Activated CD8-positive, alpha-beta memory T cell treated with anti-CD3 and anti-CD28 coated beads, Interleukin-2, amount 50 U/mL, for 48 hours (primary cell): ENCODE measurements around the gene RTL5.
"Not testable (repeated sequence)": the region's sequence is repeated elsewhere in the genome, so short reads cannot be mapped to it uniquely, and the experiment has no call there.

ENCODE experiments used
- DNase-seq: peaks from one replicate; pipeline ENCODE4 v3.0.0-alpha.2; 2020

Gene RTL5

DNA sequence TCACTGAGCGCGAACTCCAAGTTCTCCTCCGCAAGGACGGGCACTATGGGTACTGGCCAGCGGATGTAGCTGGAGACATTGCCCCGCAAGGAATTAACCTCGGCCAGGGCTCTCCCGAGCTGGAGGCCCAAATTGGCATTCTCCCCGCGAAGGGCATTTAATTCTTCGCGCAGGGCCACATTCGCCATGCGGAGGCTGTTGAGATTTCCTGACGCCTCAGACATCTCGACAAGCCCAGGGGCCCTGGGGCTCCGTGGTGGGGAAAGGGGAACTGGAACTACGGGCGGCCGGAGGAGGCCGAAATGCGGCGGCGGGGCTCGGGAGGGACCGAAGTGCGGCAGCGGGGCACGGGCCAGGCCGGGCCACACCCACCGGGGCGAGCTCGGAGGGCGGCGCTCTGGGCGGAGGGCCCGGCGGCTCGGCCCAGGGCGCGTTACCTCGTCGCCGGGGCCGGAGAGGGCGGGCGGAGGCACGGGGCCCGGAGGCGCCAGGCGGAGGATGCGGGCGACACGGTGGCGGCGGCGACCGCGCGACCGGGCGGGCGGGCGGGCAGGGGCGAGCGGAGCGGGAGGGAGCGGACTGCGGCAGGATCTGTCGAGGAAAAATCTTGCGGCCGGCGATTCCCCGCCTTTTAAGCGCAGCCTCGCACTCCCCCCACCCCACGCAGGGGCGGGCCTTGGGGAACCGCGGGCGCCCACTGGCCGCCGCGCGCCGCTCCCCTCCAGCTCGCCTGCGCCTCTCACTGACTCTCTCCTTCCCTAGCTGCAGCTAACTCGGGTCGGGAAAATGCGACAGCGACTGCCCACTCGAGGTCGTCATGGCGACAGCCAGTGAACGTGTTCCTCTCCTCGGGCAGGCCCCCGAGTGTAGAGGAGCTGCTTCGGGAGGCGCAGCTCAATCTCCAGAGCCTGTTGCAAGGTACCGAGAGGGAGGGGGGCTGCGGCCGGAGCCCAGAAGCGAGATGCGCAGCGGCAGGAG is at the start of gene RTL5:
RTL5 (minus strand) TSS at position 599 of the 978 bp plus-strand sequence.
- DNase-seq: peak; percentile 66

DNA sequence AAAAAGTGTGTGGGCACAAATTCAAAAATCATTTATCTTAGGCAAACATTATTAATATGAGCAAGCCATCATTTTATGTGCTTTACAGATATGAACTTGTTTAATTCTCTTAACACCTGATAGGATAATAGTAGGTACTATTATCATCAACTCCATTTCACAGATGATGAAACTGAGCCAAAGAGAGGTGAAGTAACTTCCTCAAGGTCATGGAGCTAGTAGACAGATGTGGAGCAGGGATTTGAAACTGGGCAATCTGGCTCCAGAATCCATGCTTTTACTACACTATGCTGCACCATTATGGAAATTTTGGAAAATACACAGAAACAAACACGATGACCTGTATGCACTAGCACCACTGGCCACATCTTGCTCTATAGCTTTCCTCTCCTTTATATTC is 48.8 kb upstream of the RTL5 start:
- no peak for DNase-seq

DNA sequence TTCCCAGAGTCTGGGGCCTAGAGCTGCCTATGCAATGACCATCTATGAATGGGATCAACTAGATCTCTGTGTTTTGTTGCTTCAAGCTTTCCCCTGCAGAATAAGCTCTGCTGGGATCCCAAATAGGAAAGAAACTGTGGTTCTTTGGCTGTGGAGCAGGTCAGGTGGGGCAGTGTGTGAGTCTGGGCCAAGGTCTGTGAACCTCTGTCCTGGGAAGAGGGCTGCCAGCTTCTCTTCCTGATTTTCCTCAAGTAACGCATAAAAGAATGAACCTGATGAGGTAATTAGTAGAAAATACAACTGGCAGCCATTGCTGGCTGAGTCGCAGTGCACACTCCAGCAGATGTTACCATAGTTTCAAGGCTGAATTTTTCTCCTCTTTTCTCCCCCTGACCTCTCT is 45.3 kb upstream of the RTL5 start:
- DNase-seq: no peak

DNA sequence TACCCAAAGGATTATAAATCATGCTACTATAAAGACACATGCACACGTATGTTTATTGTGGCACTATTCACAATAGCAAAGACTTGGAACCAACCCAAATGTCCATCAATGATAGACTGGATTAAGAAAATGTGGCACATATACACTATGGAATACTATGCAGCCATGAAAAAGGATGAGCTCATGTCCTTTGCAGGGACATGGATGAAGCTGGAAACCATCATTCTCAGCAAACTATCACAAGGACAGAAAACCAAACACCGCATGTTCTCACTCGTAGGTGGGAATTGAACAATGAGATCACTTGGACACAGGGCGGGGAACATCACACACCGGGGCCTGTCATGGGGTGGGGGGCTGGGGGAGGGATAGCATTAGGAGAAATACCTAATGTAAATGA is 44.6 kb upstream of the RTL5 start:
- not testable (repeated sequence) for DNase-seq

DNA sequence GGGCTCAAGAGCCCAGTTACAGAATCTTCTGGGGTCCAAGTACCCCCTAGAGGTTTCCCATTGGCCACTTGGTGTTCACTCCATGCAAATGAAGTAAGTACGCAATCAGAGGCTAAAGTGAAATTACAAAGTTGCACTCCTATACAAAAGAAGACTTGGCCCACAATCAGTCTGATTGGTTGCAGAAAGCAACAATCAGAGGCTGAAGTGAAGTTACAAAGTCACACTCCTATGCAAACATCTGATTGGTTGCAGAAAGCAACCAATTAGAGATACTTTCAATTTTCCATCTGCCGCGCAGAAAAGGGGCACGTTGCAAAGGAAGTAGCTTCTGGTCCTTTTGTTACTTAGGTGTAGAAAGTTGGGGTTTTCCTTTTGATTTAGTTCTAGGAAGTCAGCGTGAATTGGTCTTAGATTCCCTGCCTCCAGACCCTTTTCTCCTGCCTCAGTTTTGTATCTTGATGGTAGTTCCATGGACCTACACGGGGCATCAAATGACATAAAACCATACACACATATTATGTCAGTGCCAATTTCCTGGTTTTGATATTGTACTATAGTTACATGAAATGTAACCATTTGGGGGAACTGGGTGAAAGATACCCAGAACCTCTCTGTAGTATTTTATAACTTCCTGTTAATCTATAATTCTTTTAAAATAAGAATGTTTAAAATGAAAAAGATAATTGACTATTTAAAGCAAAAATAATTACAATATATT is 37.5 kb upstream of the RTL5 start:
- DNase-seq: no peak

DNA sequence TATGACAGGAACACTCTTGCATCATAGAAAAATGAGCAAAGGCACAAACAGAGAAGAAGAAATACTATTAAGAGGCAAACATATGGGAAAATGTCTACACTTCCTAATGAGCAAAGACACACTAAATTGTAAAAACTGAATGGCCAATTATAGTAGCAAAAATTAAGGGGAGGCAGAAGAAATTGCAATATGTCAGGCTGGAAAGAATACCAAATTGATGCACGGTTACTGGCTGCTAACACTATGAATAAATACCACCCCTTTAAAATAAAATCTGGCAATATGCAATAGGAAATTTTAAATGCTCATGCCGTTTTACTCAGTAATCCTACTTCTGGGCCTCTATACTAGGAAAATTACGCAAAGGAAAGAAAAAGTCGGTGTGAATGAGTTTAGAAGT is 33.8 kb upstream of the RTL5 start:
- no peak for DNase-seq

DNA sequence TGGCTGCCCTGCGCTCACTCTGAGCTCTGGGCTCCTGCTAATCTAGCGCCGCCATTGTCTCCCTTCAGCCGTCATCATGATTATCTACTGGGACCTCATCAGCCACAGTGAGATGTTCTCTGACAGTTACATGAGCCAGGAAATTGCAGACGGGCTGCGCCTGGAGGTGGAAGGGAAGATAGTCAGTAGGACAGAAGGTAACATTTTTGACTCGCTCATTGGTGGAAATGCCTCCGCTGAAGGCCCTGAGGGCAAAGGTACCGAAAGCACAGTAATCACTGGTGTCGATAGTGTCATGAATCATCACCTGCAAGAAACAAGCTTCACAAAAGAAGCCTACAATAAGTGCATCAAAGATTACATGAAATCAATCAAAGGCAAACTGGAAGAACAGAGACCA is 28.1 kb upstream of the RTL5 start:
- no peak for DNase-seq

DNA sequence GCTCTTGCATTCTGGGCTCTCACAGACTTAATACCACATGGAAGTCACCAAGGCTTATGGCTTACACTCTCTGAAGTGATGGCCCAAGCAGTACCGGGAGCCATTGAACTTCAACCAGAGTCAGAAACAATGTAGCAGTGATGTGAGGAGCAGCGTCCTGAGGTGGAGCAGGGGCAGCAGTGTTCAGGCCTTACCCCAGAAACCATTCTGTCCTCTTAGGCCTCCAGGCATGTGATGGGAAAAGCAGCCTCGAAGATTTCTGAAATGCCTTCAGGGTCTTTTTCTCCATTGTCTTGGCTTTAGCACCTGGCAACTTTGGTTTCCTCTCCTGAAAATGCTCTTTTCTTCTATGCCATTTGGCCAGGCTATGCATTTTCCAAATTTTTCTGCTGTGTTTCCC is 27.1 kb upstream of the RTL5 start:
- DNase-seq: no peak

DNA sequence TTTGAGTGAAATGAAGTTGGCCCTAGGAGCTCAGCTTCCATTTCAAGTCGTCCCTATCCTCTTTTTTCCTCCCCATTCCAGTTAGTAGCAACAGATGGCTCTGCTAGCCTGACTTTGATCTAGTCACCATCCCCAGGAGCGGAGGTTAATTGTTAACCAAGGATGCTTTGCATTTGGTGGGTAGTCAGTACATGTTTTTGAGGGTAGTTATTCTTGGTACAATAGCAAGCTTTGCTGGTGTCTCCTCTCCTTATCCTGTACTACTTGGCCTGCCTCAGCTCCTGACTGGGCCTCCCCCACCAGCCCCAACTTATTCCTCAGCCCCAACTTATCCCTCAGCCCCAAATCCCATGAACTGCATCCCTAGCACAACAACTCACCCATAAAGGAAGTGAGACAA is 14.8 kb upstream of the RTL5 start:
- no peak for DNase-seq

DNA sequence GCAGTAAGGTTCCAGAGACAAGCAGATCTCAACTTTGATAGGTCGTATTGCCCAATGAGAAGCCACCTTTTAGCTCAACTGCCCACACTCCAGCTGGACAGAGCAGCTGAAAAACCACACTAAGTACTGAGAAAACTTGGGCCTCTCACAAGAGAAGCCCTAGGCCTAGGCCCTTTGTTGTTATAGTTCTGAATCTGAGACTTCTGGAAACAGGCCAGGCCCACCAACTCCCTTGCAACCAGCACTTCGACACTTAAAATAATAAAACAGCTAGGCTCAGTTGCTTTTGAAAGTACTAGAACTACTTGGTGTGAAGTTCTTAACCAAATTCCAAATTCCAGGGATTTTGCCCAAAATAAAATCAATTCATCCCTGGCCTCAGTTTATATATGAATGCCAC is 13.5 kb upstream of the RTL5 start:
- DNase-seq: no peak

DNA sequence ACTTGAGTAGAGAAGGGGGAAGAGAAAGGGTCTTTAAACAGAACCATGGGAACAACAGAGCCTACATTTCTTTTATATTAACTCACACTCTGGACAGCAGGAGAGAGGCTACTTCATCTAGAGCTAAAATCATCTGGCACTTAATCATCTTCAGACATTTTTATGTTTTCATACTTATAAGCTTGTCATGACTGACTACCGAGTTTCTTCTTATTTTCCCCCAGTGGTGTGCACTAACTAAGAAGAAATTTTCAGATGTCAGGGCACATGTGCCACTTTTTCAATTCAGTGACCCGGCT is 11.8 kb upstream of the RTL5 start:
- no peak for DNase-seq

DNA sequence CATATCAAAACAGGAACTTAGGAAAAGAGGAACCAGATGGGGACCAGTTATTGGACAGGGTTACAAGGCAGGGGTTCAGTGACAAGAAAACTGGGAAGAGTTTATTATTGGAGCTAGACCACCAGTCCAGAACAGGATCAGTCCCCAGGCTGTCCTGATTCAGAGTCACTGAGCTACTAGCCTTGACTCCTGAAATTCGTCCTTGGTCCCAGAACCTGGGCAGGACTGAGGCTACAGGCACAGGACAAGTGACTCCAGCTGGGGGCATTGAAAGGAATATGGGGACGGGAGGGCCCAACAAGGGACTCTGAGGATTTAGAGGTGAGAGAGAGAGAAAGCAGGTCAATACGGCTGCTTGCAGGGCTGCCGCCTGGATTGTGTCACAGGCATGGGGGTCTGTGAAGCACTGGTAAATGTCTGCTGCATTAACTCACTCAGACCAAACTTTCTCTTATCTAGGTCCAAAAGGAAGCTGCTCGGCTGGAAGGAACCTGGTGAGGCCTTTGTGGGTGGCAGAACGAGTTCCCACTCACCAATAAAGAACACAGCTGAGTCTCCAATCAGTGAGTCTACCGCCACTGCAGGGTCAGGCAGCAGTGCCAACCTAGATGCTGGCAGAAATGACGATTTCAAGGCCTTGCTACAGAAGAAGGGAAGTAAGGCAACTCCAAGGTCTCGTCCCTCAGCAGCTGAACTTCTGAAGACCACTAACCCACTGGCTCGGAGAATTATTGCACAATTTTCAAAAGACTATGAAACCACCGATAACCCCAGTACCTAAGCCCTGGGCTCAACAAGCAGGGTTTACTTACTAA is 11.3 kb upstream of the RTL5 start:
- DNase-seq: no peak

DNA sequence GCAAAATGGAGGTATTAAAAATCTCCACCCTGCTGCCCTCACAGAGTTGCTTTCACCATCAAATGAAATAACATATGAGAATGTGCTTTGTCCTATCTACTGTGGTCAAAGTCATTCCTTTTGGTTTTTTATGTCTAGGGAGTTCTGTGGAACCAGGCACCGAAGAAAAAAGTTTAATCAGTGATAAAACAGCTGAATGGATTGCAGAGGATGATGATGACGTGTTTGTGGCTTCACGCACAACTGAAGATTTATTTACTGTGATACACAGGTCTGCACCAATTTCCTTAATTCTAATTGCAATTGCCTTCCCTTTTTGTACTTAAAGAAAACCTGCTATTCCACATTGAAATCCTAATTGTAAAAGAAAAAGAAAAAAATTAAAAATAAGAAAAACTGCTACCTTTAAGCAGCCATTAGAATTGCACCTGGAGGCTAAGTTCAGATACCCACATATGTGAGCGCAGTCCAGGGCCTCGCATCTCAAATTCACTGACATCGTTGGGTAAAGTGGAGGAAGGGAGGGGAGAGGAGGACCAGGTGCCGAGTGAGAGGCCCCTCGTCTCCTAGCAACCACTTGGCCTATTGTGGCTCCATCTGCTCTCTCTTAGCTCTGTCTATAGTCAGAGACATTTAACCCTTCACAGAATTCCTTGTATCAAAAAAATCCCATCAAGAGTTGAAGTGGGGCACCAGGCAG is 10.5 kb upstream of the RTL5 start:
- DNase-seq: no peak

DNA sequence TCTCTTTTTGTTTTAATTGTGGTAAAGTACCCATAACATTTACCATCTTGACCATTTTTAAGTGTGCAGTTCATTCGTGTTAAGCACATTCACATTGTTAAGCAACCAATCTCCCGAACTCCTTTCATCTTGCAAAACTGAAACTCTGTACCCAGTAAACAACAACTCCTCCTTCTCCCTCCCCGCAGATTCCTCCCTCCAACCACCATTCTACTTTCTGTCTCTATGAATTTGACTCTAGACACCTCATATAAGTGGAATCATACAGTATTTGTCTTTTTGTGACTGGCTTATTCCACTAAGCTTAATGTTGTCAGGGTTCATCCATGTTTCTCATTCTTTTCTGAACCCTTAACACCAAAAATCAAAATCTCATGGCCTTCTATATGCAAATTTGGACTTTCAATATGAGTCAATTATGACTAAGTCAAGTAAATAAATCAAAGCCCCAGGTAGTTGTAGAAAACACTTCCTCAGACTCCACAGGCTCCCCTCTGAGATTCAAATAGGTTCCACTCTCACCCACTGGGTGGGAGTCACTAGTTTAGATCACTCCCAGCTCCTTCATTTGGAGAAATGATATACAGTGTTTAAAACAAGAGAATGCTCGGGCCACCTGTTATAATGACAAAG is 9.8 kb upstream of the RTL5 start:
- DNase-seq: no peak

DNA sequence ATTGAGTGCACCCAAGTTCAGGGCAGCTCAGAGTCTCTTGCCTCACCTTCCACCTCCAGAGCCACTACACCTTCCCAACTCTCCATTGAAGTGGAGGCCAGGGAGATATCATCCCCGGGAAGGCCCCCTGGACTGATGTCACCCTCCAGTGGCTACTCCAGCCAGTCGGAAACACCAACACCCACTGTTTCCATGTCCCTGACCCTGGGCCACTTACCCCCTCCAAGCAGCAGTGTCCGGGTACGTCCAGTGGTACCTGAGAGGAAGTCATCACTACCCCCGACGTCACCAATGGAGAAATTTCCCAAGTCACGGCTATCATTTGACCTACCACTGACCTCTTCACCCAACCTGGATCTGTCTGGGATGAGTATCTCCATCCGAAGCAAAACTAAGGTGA is 7.8 kb upstream of the RTL5 start:
- no peak for DNase-seq

DNA sequence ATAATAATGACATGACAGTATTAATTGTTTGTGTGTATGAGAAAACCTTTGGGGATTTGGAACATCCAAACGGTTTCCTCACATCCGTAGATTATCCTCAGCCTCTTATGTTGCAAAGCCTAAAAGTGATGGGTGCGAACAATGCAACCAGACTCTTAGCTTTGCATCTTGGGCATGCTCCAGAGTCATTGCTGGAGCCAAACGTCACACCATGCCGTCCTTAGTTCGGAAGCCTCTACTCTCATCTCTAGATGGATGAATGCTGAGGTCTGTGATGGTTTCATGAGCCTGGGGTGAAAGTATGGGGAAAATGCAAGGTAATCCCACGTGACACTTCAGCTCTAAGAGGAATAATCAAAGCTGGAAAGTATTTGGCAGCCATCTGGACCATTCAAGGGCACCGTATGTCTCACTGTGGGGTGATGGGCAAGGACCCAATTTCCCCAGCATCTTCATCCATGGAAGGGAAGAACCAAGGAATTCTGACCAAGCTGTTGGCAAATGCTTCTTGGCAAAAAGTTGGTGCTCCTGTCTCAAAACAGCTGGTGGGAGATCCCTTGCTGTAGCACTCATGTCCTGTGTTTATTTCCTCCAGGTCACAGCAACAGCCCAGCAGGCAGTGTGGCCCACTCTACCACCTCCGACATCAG is 6.3 kb upstream of the RTL5 start:
- no peak for DNase-seq

DNA sequence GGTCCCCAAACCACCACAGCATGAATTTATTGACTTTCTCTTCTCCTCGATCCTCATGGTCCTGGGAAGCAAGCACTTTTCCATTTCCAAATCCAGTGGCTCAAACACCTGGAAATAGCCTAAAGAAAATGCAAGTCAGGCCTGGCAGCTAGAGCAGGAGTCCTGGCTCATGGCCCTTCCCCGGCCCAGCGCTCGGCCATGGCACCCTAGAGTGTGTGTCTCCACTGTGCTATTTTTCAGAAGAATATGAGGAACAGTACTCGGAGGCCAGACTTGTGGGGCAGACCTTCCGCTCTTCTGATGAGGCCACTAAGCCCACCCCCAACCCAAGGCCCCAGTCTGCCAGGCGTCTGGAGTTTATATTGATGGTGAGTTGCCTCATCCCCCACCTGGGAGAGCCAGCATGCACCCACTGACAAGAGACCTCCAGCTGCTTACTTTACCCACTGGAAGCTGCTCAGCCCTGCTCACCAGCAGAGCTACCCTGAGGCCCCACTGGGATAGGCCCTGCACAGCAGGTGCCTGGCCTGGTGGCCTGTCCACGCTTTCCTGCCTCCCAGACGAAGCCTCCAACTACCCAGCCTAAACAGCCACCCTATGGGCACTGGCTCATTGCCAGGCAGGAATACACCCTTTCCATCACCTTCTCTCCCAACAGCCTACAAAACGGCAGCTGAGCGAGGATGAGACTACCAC is 2.3 kb upstream of the RTL5 start:
- DNase-seq: no peak

DNA sequence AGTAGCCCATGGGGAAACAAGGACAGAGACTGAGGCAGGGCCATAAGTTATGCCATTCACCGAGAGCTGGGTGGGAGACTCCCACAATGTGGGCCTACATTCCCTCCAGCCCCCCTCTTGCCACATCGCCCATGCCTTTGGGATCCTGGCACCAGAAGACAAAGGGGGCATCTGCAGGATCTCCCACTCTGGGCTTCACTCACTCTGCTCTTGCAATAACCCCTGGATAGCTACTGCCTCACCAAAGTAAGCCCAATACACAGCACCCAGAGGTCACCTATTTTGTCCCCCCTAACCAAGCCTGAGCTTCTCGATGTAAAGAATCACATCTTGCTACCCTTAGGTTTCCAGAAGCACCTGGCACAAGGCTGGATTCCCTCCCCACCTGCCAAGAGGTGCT is 741 bp upstream of the RTL5 start:
- DNase-seq: no peak

DNA sequence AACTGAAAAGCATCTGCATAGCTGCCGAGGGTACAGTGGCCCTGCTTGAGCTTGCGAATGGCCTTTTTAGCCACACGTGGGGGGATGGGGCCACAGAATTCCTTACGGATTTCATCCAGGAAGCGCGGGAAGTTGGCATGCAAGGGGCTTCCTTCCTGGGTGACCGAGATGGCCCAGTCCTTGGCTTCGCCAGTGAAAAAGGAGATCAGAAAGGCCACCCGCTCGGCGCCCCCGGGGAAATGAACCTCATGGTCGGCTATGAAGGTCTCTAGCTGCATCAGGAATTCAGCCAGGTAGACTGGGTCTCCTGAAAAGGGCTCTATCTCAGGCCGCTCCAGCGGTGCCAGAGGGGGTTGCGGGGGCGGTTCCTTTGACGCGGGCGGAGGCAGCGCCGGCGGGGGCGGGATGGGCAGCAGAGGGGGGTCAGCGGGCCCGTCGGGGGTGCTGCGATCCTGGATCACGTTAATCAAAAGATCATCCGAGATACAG is 909 bp downstream of the RTL5 start:
- no peak for DNase-seq

DNA sequence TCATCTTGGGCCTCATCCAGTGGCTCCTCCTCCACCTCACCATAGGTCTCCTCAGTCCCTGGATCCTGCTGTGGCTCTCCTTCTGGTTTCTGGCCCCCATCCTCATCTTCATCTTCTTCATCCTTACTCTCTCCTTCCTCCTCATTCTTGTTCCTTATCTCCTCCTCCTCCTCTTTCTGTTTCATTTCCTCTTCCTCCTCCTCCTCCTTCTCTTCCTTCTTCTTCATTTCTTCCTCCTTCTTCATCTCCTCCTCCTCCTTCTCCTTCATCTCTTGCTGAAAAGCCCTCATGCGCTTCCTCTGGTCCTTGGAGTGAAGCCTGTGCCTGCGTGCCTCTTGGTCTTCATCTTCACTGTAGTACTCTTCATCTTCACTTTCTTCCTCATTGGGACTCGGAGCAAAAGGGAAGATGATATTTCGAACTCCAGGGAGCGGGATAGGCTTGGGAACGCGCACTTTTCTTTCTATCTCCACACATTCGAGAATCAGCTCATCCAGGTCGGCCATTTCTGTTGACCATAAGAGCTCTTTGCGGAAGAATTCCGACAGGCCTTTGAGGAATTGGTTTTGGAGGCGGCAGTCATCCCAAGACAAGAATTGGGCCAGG is 1.5 kb downstream of the RTL5 start:
- DNase-seq: no peak

DNA sequence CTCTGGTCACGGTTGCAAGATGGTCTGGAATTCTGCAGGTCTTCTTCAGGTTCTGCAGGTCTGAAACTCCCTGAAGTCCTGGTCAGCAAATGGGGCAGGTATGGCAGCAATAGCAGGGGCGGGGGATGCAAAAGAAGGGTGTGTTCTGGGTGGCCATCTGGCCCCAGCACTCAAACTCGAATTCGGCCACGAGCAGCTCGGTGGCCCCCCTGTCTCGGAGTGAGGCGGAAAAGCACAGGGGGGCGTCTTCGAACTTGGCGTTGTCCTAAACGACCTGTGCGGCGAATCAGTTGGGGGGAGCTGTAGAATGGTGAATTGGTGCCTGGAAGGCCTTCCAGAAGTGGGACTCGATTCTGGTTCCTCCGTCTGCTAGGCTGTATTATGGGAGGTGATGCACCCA is 2.1 kb downstream of the RTL5 start:
- no peak for DNase-seq
